ENCODE measurements around the gene TBC1D22A. TPM values are rescaled to one million over a fixed set of nuclear protein-coding genes. Genes with fewer than 3 reads are reported as not detected.
A peak's percentile ranks its signal among the peaks of the same experiment; 100 is the strongest.

Gene TBC1D22A
- total and polyA plus RNA-seq, 4 experiments from 2014 or later = 20.6 to 49.2 (median 36.7) TPM

DNA sequence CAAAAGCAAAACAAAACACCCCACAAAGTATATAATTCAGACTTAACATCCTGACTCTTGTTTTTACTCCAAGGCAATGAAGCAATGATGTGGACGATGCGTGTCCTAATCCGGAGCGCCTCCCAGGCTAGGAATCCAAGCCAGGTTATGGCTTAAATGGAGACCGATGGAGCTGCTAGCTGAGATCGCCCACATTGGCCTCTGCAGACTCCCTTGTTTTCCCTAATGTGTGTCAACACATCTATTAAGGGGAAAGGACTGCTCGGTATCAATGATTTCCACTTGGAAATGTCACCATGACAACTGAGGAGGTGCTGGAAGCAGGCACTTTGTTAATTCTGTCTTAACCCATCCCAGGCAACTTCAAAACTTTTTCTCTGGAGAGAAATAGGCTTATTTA lies 311.7 kb downstream of the TBC1D22A start:
- CTCF ChIA-PET (ENCODE audit: partially characterized antibody) = no interaction called here
- peaks cover 25 to 64% of the 10 kb centered on the region in 2 donors for H3K36me3 Mint-ChIP-seq
- intact Hi-C loops (cut with micrococcal nuclease) = no loop called here
- H3K9me3 Mint-ChIP-seq = peaks cover 0 to 43% (median 18%) of the 10 kb centered on the region in 8 donors
- no peaks in the 10 kb centered on the region for H3K4me1 Mint-ChIP-seq
- no peaks in the 10 kb centered on the region for H3K27me3 ChIP-seq (ENCODE audit: insufficient read depth, low read length)
- DNase-seq = no peak
- no peak overlapping the region for H3K4me3 ChIP-seq (ENCODE audit: low read length in 2 of 2)
- peaks cover 0 to 13% of the 10 kb centered on the region in 2 donors for H3K9me3 ChIP-seq (ENCODE audit: control insufficient read depth in 1 of 2, low read length in 2 of 2)
- peaks cover 7% of the 10 kb centered on the region for H3K36me3 ChIP-seq (ENCODE audit: insufficient read depth, low read length)
- no peaks in the 10 kb centered on the region for H3K4me1 ChIP-seq (ENCODE audit: insufficient read depth, low read length)
- H3K4me3 Mint-ChIP-seq = no peak overlapping the region
- no peaks in the 10 kb centered on the region for H3K27me3 Mint-ChIP-seq
- POLR2A ChIA-PET (ENCODE audit: partially characterized antibody) = no interaction called here
- H3K27ac Mint-ChIP-seq = no peak overlapping the region
- no peak overlapping the region for H3K27ac ChIP-seq (ENCODE audit: low read depth, low read length)

DNA sequence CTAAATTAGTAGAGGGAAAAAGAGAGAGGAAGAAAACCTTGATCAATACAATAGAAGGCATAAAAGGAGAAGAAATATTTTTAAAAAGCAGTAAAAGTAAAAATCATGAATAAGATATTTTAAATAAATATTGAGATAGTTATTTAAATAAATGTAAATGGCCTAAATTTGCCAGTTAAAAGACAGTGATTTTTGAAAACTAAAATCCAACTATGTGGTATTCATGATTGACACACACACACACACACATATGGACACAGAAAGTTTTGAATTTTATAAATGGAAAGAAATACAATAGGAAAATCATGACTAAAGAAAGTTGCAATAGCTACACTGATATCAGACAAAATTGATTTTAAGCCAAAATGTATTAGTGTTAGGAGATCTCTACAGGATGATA lies 313.1 kb downstream of the TBC1D22A start:
- Mint-ChIP-seq H3K36me3 (peaks cover 25 to 74% of the 10 kb centered on the region in 2 donors), H3K27ac (no peak overlapping the region), H3K4me1 (peaks cover 0 to 3% (median 0%) of the 10 kb centered on the region in 4 donors), H3K27me3 (no peaks in the 10 kb centered on the region), H3K4me3 (peak overlapping the region in 1 of 8 donors; percentile 32), H3K9me3 (peaks cover 0 to 45% (median 19%) of the 10 kb centered on the region in 8 donors)
- Histone ChIP-seq H3K27me3 (ENCODE audit: insufficient read depth, low read length) (no peaks in the 10 kb centered on the region), H3K27ac (ENCODE audit: low read depth, low read length) (no peak overlapping the region), H3K4me1 (ENCODE audit: insufficient read depth, low read length) (no peaks in the 10 kb centered on the region), H3K36me3 (ENCODE audit: insufficient read depth, low read length) (peaks cover 7% of the 10 kb centered on the region), H3K4me3 (ENCODE audit: low read length in 2 of 2) (no peak overlapping the region), H3K9me3 (ENCODE audit: control insufficient read depth in 1 of 2, low read length in 2 of 2) (peaks cover 0 to 13% of the 10 kb centered on the region in 2 donors)
- intact Hi-C loops (cut with micrococcal nuclease) = no loop called here
- ChIA-PET CTCF (ENCODE audit: partially characterized antibody) (no interaction called here), POLR2A (ENCODE audit: partially characterized antibody) (no interaction called here)
- DNase-seq = no peak

DNA sequence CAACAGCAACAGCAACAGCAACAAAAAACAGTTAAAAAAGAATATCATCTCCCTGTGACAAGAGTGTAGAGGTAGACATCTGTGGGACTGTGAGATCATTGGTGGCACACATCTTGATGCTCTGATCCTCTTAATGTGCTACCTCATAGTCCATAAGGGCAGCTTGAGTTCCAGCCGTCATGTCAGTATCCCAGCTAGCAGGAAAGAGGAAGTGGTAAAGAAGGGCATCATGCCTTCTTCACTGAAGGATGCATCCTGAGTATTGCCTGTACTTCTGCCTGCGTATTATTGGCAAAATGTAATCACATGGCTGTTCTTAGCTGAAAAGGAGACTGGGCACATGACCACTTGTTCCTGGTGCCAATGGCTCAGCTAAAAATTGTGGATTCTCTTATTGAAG lies 314.3 kb downstream of the TBC1D22A start:
- Mint-ChIP-seq H3K27ac (no peak overlapping the region), H3K4me1 (peaks cover 0 to 3% (median 0%) of the 10 kb centered on the region in 4 donors), H3K4me3 (no peak overlapping the region), H3K9me3 (peaks cover 0 to 47% (median 19%) of the 10 kb centered on the region in 8 donors), H3K36me3 (peaks cover 26 to 71% of the 10 kb centered on the region in 2 donors), H3K27me3 (no peaks in the 10 kb centered on the region)
- H3K27me3 ChIP-seq (ENCODE audit: insufficient read depth, low read length) = no peaks in the 10 kb centered on the region
- intact Hi-C loops (cut with micrococcal nuclease) = no loop called here
- POLR2A ChIA-PET (ENCODE audit: partially characterized antibody) = no interaction called here
- H3K36me3 ChIP-seq (ENCODE audit: insufficient read depth, low read length) = peaks cover 7% of the 10 kb centered on the region
- H3K27ac ChIP-seq (ENCODE audit: low read depth, low read length) = no peak overlapping the region
- no peaks in the 10 kb centered on the region for H3K4me1 ChIP-seq (ENCODE audit: insufficient read depth, low read length)
- peaks cover 0 to 13% of the 10 kb centered on the region in 2 donors for H3K9me3 ChIP-seq (ENCODE audit: control insufficient read depth in 1 of 2, low read length in 2 of 2)
- no peak overlapping the region for H3K4me3 ChIP-seq (ENCODE audit: low read length in 2 of 2)
- CTCF ChIA-PET (ENCODE audit: partially characterized antibody) = no interaction called here
- DNase-seq = no peak

DNA sequence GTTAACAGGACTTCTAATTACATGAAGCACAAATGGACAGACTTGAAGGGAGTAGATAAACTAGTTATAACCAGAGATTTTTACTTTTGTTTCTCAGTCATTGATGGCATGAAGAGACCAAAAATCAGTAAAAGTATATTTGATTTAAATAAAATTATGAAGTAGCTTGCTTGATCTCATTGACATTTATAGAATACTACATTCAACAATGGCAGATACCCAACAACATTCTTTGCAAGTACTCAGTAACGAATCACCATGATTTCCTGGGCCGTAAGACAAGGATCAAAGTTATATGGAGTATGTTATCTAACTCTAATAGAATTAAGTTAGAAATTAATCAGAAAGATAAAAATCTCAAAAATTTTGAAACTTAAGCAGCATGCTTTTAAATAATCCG lies 317.6 kb downstream of the TBC1D22A start:
- no peaks in the 10 kb centered on the region for H3K27me3 Mint-ChIP-seq
- Histone ChIP-seq H3K4me3 (ENCODE audit: low read length in 2 of 2) (no peak overlapping the region), H3K36me3 (ENCODE audit: insufficient read depth, low read length) (no peaks in the 10 kb centered on the region), H3K9me3 (ENCODE audit: control insufficient read depth in 1 of 2, low read length in 2 of 2) (peaks cover 0 to 4% of the 10 kb centered on the region in 2 donors), H3K4me1 (ENCODE audit: insufficient read depth, low read length) (no peaks in the 10 kb centered on the region), H3K27me3 (ENCODE audit: insufficient read depth, low read length) (no peaks in the 10 kb centered on the region), H3K27ac (ENCODE audit: low read depth, low read length) (no peak overlapping the region)
- ChIA-PET CTCF (ENCODE audit: partially characterized antibody) (no interaction called here), POLR2A (ENCODE audit: partially characterized antibody) (no interaction called here)
- no peak overlapping the region for H3K27ac Mint-ChIP-seq
- intact Hi-C loops (cut with micrococcal nuclease) = no loop called here
- no peak for DNase-seq
- peaks cover 10 to 48% of the 10 kb centered on the region in 2 donors for H3K36me3 Mint-ChIP-seq
- peaks cover 0 to 8% (median 0%) of the 10 kb centered on the region in 4 donors for H3K4me1 Mint-ChIP-seq
- peaks cover 0 to 24% (median 6%) of the 10 kb centered on the region in 8 donors for H3K9me3 Mint-ChIP-seq
- no peak overlapping the region for H3K4me3 Mint-ChIP-seq

DNA sequence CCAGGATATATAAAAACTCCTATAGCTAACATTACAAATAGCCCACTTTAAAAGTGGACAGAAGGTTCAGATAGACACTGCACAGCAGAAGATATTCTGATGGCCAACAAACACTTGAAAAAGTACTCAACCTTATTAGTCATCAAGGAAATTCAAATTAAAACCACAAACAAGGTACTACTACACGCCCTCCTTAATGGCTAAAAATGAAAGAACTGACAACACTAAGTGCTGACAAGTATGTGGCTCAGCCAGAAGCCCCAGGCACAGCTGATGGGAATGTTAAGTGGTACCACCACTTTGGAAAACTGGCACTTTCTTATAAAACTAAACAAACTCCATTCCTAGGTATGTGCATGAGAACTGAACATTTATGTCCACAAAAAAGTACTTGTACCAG lies 320.1 kb downstream of the TBC1D22A start:
- no peak overlapping the region for H3K4me3 Mint-ChIP-seq
- H3K27me3 Mint-ChIP-seq = no peaks in the 10 kb centered on the region
- Histone ChIP-seq H3K4me3 (ENCODE audit: low read length in 2 of 2) (no peak overlapping the region), H3K27ac (ENCODE audit: low read depth, low read length) (no peak overlapping the region), H3K9me3 (ENCODE audit: control insufficient read depth in 1 of 2, low read length in 2 of 2) (no peaks in the 10 kb centered on the region), H3K36me3 (ENCODE audit: insufficient read depth, low read length) (no peaks in the 10 kb centered on the region), H3K4me1 (ENCODE audit: insufficient read depth, low read length) (no peaks in the 10 kb centered on the region), H3K27me3 (ENCODE audit: insufficient read depth, low read length) (no peaks in the 10 kb centered on the region)
- no peak overlapping the region for H3K27ac Mint-ChIP-seq
- ChIA-PET CTCF (ENCODE audit: partially characterized antibody) (no interaction called here), POLR2A (ENCODE audit: partially characterized antibody) (no interaction called here)
- H3K36me3 Mint-ChIP-seq = peaks cover 7 to 30% of the 10 kb centered on the region in 2 donors
- H3K4me1 Mint-ChIP-seq = peaks cover 0 to 14% (median 0%) of the 10 kb centered on the region in 4 donors
- intact Hi-C loops (cut with micrococcal nuclease) = no loop called here
- H3K9me3 Mint-ChIP-seq = peaks cover 0 to 9% (median 2%) of the 10 kb centered on the region in 8 donors
- DNase-seq = no peak

DNA sequence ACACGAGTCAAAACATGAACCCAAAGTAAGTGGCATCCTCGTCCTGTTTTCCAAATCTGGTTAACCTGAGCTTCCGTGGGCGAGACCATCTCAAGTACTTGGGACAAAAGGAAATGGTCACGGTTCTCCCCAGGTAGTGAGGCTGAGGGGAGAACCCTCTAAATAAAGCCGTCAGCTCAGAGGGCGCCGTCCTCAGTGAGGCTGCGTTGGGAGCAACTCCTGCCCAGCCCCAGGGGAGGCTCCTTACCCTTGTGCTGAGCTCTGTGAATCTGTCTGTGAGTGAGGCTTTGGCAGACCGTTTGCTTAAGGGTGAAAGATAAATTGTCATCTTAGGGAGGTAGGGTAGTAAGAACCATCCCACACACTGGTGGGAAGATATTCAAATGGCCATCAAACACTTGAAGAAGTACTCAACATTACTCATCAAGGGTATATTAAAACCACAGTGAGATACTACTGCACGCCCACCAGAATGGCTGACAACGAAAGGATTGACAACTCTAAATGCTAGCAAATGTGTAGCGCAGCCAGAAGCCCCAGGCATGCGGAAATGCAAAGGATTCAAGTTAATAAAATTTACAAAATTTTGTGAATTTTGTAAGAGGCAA lies 321.0 kb downstream of the TBC1D22A start:
- Mint-ChIP-seq H3K27me3 (no peaks in the 10 kb centered on the region), H3K36me3 (peaks cover 1 to 20% of the 10 kb centered on the region in 2 donors), H3K9me3 (peaks cover 0 to 4% (median 2%) of the 10 kb centered on the region in 8 donors), H3K4me1 (peaks cover 3 to 16% (median 5%) of the 10 kb centered on the region in 4 donors), H3K4me3 (no peak overlapping the region), H3K27ac (no peak overlapping the region)
- Histone ChIP-seq H3K9me3 (ENCODE audit: control insufficient read depth in 1 of 2, low read length in 2 of 2) (no peaks in the 10 kb centered on the region), H3K4me1 (ENCODE audit: insufficient read depth, low read length) (peaks cover under 1% of the 10 kb centered on the region), H3K4me3 (ENCODE audit: low read length in 2 of 2) (no peak overlapping the region), H3K36me3 (ENCODE audit: insufficient read depth, low read length) (no peaks in the 10 kb centered on the region), H3K27me3 (ENCODE audit: insufficient read depth, low read length) (no peaks in the 10 kb centered on the region), H3K27ac (ENCODE audit: low read depth, low read length) (no peak overlapping the region)
- no peak for DNase-seq
- POLR2A ChIA-PET (ENCODE audit: partially characterized antibody) = no interaction called here
- intact Hi-C loops (cut with micrococcal nuclease) = no loop called here
- CTCF ChIA-PET (ENCODE audit: partially characterized antibody) = interaction anchor here (0.7 kb wide), 1 partner anchor 33 kb away, joined by 3 read pairs; no protein-coding TSS in a partner anchor

DNA sequence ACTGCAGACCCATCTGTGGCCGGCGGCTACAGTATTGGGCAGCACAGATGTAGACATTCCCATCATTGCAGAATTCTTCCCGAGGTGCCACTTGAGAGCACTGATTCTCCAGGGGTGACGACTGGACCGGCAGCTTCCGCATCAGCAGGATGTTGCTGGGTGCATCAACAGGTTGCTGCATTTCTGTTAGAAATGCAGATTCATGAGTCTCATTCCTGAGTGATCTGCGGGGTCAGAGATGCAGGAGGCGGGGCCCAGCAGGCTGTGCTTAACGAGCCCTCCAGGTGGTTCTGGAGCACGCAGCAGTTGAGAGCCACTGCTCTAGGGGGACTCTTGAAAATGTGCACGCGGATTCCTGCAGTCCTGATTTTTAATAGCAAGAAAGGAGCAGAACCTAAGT lies 321.8 kb downstream of the TBC1D22A start:
- peaks cover 10 to 22% (median 12%) of the 10 kb centered on the region in 4 donors for H3K4me1 Mint-ChIP-seq
- Histone ChIP-seq H3K36me3 (ENCODE audit: insufficient read depth, low read length) (no peaks in the 10 kb centered on the region), H3K4me3 (ENCODE audit: low read length in 2 of 2) (no peak overlapping the region), H3K4me1 (ENCODE audit: insufficient read depth, low read length) (peaks cover 7% of the 10 kb centered on the region), H3K9me3 (ENCODE audit: control insufficient read depth in 1 of 2, low read length in 2 of 2) (no peaks in the 10 kb centered on the region), H3K27ac (ENCODE audit: low read depth, low read length) (no peak overlapping the region), H3K27me3 (ENCODE audit: insufficient read depth, low read length) (no peaks in the 10 kb centered on the region)
- intact Hi-C loops (cut with micrococcal nuclease) = no loop called here
- peaks cover 0 to 4% (median under 1%) of the 10 kb centered on the region in 8 donors for H3K9me3 Mint-ChIP-seq
- DNase-seq = no peak
- POLR2A ChIA-PET (ENCODE audit: partially characterized antibody) = no interaction called here
- CTCF ChIA-PET (ENCODE audit: partially characterized antibody) = no interaction called here
- no peak overlapping the region for H3K4me3 Mint-ChIP-seq
- no peak overlapping the region for H3K27ac Mint-ChIP-seq
- H3K36me3 Mint-ChIP-seq = peaks cover 1 to 16% of the 10 kb centered on the region in 2 donors
- no peaks in the 10 kb centered on the region for H3K27me3 Mint-ChIP-seq

All from CD4-positive, alpha-beta memory T cell (primary cell).